SU-DHL-6 (cell line): ENCODE results near the gene ECI2.

Experiments
- CTCF ChIP-seq: fragments of 200-600 bp; sonication (generic); IDR thresholded peaks from one replicate; pipeline ENCODE4 v1.5.1; 2017; ENCODE audit warnings: antibody characterized with exemption, mild to moderate bottlenecking, low read length, moderate library complexity; ENCODE audit not compliant: insufficient read depth, poor library complexity, severe bottlenecking
- EZH2phosphoT487 ChIP-seq: fragments of 200-600 bp; sonication (generic), shearing (Covaris generic); conservative IDR thresholded peaks from 2 replicates; pipeline ENCODE4 v1.6.1; 2018; ENCODE audit warnings: mild to moderate bottlenecking, antibody characterized with exemption, low read length, moderate library complexity, mixed read lengths

GRCh38 chr6:4167123-4167522 lies 31.7 kb upstream of the ECI2 start:
- TF ChIP-seq CTCF (no peak), EZH2phosphoT487 (no peak)
